HG03457 (cell line): ENCODE results near the gene SPDYE11.
"Not testable (repeated sequence)": the region's sequence is repeated elsewhere in the genome, so short reads cannot be mapped to it uniquely, and the experiment has no call there.

Source experiments
- ATAC-seq: cut with Tn5 transposase; IDR thresholded peaks from one replicate; pipeline ENCODE4 v1.9.1; 2021; ENCODE audit warnings: moderate number of reproducible peaks; ENCODE audit not compliant: unreplicated experiment

The SPDYE11 gene

GRCh38 chr7:73057811-73058210 lies at the start of gene SPDYE11:
Gene SPDYE11 (minus strand): TSS chr7:73057911. CDS start chr7:73056111, 1,800 bp downstream.
- ATAC-seq: not testable (repeated sequence)

GRCh38 chr7:73085938-73086337 lies 28.2 kb upstream of the SPDYE11 start, which contains the start of gene SPDYE9:
Gene SPDYE9 (minus strand): TSS chr7:73086038. CDS start chr7:73084238, 1,800 bp downstream.
- ATAC-seq: not testable (repeated sequence)

- ATAC-seq: not testable (repeated sequence)
Measured at GRCh38 chr7:73029666-73030065, 28.0 kb downstream of the SPDYE11 start, which contains the start of gene SPDYE8. Gene SPDYE8 (minus strand): TSS chr7:73029766. CDS start chr7:73027966, 1,800 bp downstream.

DNA sequence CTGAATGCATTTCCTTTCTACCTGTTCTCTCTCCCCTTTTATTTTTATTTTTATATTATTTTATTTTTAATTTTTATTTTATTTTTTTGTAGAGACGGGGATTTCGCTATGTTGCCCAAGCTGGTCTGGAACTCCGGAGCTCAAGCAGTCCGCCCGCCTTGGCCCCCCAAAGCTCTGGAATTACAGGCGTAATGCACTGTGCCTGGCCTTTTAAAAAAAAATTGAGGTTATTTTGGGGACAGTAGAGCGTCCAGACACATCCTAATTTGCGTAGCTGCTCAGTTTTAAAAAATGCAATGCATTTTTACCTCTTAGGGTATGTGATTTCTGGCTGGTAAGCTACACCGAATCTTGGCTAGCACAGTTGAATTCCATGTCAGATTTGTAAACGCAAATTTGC lies 51.2 kb downstream of the SPDYE11 start:
- ATAC-seq: not testable (repeated sequence)

DNA sequence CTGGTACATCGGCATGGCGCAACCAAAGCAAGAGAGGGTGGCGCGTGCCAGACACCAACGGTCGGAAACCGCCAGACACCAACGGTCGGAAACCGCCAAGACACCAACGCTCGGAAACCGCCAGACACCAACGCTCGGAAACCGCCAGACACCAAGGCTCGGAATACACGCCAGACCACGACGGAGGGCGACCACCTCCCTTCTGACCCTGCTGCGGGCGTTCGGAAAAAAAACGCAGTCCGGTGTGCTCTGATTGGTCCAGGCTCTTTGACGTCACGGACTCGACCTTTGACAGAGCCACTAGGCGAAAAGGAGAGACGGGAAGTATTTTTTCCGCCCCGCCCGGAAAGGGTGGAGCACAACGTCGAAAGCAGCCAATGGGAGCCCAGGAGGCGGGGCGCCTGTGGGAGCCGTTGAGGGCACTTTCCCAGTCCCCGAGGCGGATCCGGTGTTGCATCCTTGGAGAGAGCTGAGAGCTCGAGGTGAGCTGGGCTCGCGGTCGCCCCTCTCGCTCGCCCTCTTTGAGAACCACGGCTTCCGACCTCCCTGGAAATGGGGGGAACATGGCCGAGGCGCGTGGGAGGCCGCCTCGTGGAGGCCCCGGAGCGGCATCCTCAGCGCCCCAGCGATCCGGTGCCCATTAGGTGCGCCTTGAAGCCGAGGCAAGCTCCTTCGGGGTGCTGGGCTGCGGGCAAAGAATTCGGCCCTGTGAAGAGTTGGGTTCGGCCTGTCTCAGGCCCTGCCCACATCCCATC lies 51.8 kb downstream of the SPDYE11 start:
- ATAC-seq: peak; percentile 68

- ATAC-seq: peak; percentile 71
Measured at GRCh38 chr7:73005356-73005692, 52.4 kb downstream of the SPDYE11 start.

- not testable (repeated sequence) for ATAC-seq
Measured at GRCh38 chr7:72997887-72998468, 59.7 kb downstream of the SPDYE11 start.
